Measurements from ENCODE around the gene FAM168B.

- TF ChIP-seq EP300 (IDR thresholded peaks at IDR 0.05): no peak
- TF ChIP-seq ZNF302 (CRISPR knock-in tag; IDR thresholded peaks at IDR 0.05): no peak
- no peak for TF ChIP-seq MAZ (IDR thresholded peaks at IDR 0.05; ENCODE audit: borderline replicate concordance, low read depth, low read length)
- TF ChIP-seq RAD21 (conservative IDR thresholded peaks at IDR 0.05 in 1 of 2, IDR thresholded peaks at IDR 0.05 in 1 of 2): no peak
- TF ChIP-seq CTCF (IDR thresholded peaks at IDR 0.05): no peak
- TF ChIP-seq POLR2A (IDR thresholded peaks at IDR 0.05; ENCODE audit: low read length): no peak
These were observed 47.8 kb downstream of the FAM168B start for GRCh38 chr2:131045286-131046027.

All from A549 (cell line).